HepG2 (cell line): ENCODE measurements around the gene PRSS12. TPM values are rescaled to one million over a fixed set of nuclear protein-coding genes. Genes with fewer than 3 reads are reported as not detected.
A peak's percentile ranks its signal among the peaks of the same experiment; 100 is the strongest.

Source experiments
- CENPX ChIP-seq: sonication (generic); formaldehyde crosslinking; IDR thresholded peaks from 2 replicates; pipeline ENCODE4 v1.9.0; 2021; ENCODE audit warnings: mild to moderate bottlenecking, missing genetic modification reagents, moderate library complexity
- HDAC6 ChIP-seq: fragments of 200-600 bp; sonication (generic); IDR thresholded peaks from 2 replicates; pipeline ENCODE4 v1.7.0; 2017; ENCODE audit warnings: mild to moderate bottlenecking, antibody characterized with exemption, low read length, low read depth
- KDM4B ChIP-seq: sonication (generic); formaldehyde crosslinking; IDR thresholded peaks from 2 replicates; pipeline ENCODE4 v1.4.0; 2020; ENCODE audit warnings: missing genetic modification reagents
- LCORL ChIP-seq, 2 experiments: fragments of 450-650 bp in 1 of 2; sonication (generic) in 1 of 2; formaldehyde crosslinking in 1 of 2; IDR thresholded peaks; 2 replicates each; pipeline versions ENCODE4 v1.5.0 to v1.6.1; 2017 to 2020; ENCODE audit warnings: antibody characterized with exemption in 1 of 2, missing genetic modification reagents in 1 of 2
- MZF1 ChIP-seq: sonication (generic); formaldehyde crosslinking; IDR thresholded peaks from 2 replicates; pipeline ENCODE4 v1.8.1; 2023; ENCODE audit warnings: mild to moderate bottlenecking, missing genetic modification reagents, borderline replicate concordance
- NR2F2 ChIP-seq: IDR thresholded peaks from 2 replicates; pipeline ENCODE4 v1.6.1; 2012; ENCODE audit warnings: low read depth, inconsistent platforms, borderline replicate concordance
- NR2F6 ChIP-seq, 2 experiments: IDR thresholded peaks; 2 replicates each; pipeline ENCODE4 v1.6.1; 2016; ENCODE audit warnings: antibody characterized with exemption in 1 of 2, mild to moderate bottlenecking in 1 of 2
- NR3C1 ChIP-seq: sonication (generic); formaldehyde crosslinking; IDR thresholded peaks from 2 replicates; pipeline ENCODE4 v1.4.0; 2020; ENCODE audit warnings: missing genetic modification reagents
- PAF1 ChIP-seq: IDR thresholded peaks from 2 replicates; pipeline ENCODE4 v1.6.1; 2016; ENCODE audit warnings: missing genetic modification reagents, missing compliant biosample characterization
- PCBP1 ChIP-seq: fragments of 200-400 bp; formaldehyde crosslinking; IDR thresholded peaks from 2 replicates; pipeline ENCODE4 v1.6.1; 2017; ENCODE audit warnings: mild to moderate bottlenecking, low read depth, low read length, borderline replicate concordance
- REL ChIP-seq: sonication (generic); formaldehyde crosslinking; conservative IDR thresholded peaks from 2 replicates; pipeline ENCODE4 v1.8.0; 2022; ENCODE audit warnings: mild to moderate bottlenecking, missing genetic modification reagents, moderate library complexity
- SRF ChIP-seq: IDR thresholded peaks from 2 replicates; pipeline ENCODE4 v1.6.1; 2011; ENCODE audit warnings: mild to moderate bottlenecking, low read depth, low read length, moderate library complexity
- TSC22D2 ChIP-seq: sonication (generic); formaldehyde crosslinking; IDR thresholded peaks from 2 replicates; pipeline ENCODE4 v1.5.1; 2020; ENCODE audit warnings: missing genetic modification reagents, mild to moderate bottlenecking, borderline replicate concordance
- ZIK1 ChIP-seq: sonication (generic); formaldehyde crosslinking; IDR thresholded peaks from 2 replicates; pipeline ENCODE4 v1.5.0; 2020; ENCODE audit warnings: mild to moderate bottlenecking, low read depth, missing genetic modification reagents, borderline replicate concordance
- ZNF235 ChIP-seq: sonication (generic); formaldehyde crosslinking; IDR thresholded peaks from 2 replicates; pipeline ENCODE4 v1.8.1; 2023; ENCODE audit warnings: mild to moderate bottlenecking, missing genetic modification reagents, borderline replicate concordance
- ZNF549 ChIP-seq: sonication (generic); formaldehyde crosslinking; IDR thresholded peaks from 2 replicates; pipeline ENCODE4 v1.5.0; 2020; ENCODE audit warnings: missing genetic modification reagents
- ZNF567 ChIP-seq: sonication (generic); formaldehyde crosslinking; IDR thresholded peaks from 2 replicates; pipeline ENCODE4 v1.8.1; 2023; ENCODE audit warnings: mild to moderate bottlenecking, missing genetic modification reagents, borderline replicate concordance
- ZNF816 ChIP-seq: sonication (generic); formaldehyde crosslinking; IDR thresholded peaks from 2 replicates; pipeline ENCODE4 v1.8.0; 2022; ENCODE audit warnings: missing genetic modification reagents, mild to moderate bottlenecking, borderline replicate concordance
- polyA plus RNA-seq, 8 experiments: library from polyadenylated mRNA; depleted of rRNA in 3 of 8; stranded (reverse) in 7 of 8; unstranded in 1 of 8; fragments of >200 nt; fragmentation: Illumina TruSeq in 4 of 8; extraction: Trizol in 4 of 8; gene quantifications; 2 replicates each; pipeline versions ENCODE4 v1.2.1 to v1.2.3, GENCODE V29; 2011 to 2016; ENCODE audit warnings: low read depth in 4 of 8, missing spikeins in 1 of 8, mixed read lengths in 1 of 8; ENCODE audit not compliant: insufficient read depth in 1 of 8
- total RNA-seq, 5 experiments: library from RNA; depleted of rRNA; stranded (reverse); fragments of >200 nt; fragmentation: Illumina TruSeq; extraction: Trizol; gene quantifications; 2 replicates each; pipeline ENCODE4 v1.2.3, GENCODE V29; 2016; ENCODE audit warnings: low read depth in 1 of 5
- TF ChIP-seq, protein P1 (sequence below): sonication (generic); formaldehyde crosslinking; IDR thresholded peaks from 2 replicates; pipeline ENCODE4 v1.5.1; 2020; ENCODE audit warnings: missing genetic modification reagents, mild to moderate bottlenecking, borderline replicate concordance
- TF ChIP-seq, protein P2 (sequence below): IDR thresholded peaks from 2 replicates; pipeline ENCODE4 v1.6.1; 2016; ENCODE audit warnings: low read depth, missing genetic modification reagents, missing compliant biosample characterization
- TF ChIP-seq, protein P3 (sequence below): sonication (generic); formaldehyde crosslinking; IDR thresholded peaks from 2 replicates; pipeline ENCODE4 v1.8.0; 2022; ENCODE audit warnings: missing genetic modification reagents, low read depth, mild to moderate bottlenecking, borderline replicate concordance

Gene PRSS12
- total and polyA plus RNA-seq, 2 of the 13 experiments (the other 11 are each of a cell fraction or from before 2014, with no cell fraction given), result 0.02 TPM; not detected in 1

DNA sequence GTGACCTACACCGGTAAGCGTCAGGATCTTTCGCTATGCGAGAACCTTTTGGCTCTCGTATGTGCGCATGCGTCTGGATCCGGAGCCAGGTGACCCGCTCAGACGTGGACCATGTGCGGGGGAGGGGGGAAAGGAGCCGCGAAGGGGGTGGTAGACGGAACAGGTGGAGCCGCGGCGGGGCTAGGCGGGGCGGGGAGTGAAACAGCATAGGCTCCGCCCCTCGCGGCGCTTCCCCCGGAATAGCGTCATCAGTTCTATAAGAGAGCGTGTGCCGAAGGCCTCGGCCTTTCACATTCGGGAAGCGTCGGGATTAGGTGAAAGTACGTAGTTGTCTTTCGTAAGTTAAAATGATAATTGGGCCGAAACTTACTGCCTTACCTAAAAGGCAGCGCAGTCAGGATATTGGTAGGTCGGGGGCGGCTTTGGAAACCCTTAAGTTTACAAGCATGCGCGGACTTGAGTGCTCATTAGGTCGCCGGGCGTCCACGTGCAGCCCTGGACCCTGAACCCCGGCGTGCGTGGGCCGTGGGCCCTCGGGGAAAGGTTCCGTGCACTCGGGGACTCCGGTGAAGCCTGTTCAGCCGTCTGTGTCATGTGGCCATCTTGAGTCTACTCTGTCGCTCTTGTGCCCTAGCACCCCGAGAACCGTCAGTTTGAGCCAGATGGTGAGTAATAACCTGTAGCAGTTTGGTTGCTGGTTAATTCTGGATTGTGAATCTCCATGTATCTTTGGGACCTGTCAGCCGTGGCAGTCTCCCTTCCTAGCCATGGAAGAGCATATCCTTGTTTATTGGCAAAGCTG is 74.1 kb downstream of the PRSS12 start (continued):
- TF ChIP-seq ZNF549 (CRISPR knock-in tag) (no peak), PAF1 (no peak; the same call in 1 of the 2 replicates), KDM4B (CRISPR knock-in tag) (peak; percentile 89), PCBP1 (no peak), NR3C1 (no peak), REL (CRISPR knock-in tag) (0 out of 2 replicates have a peak, but pooled peaks have one; percentile 68), NR2F2 (no peak; the same call in 1 of the 2 replicates), SRF (no peak), ZNF567 (CRISPR knock-in tag) (0 out of 2 replicates have a peak, but pooled peaks have one; percentile 86), ZNF235 (CRISPR knock-in tag) (peak; percentile 65), TSC22D2 (CRISPR knock-in tag) (peak; percentile 74; the same call in 1 of the 2 replicates), MZF1 (CRISPR knock-in tag) (0 out of 2 replicates have a peak, but pooled peaks have one; percentile 8), NR2F6 (IDR thresholded peaks at IDR 0.05) (peak; percentile 31; the same call in 1 of the 2 replicates), NR2F6 (CRISPR knock-in tag; IDR thresholded peaks at IDR 0.05) (peak; percentile 47), ZNF816 (CRISPR knock-in tag) (no peak), LCORL (IDR thresholded peaks at IDR 0.05) (no peak), LCORL (CRISPR knock-in tag; IDR thresholded peaks at IDR 0.05) (no peak; the same call in 1 of the 2 replicates), HDAC6 (peak; percentile 76; the same call in 1 of the 2 replicates), ZIK1 (CRISPR knock-in tag) (no peak), CENPX (CRISPR knock-in tag) (no peak)
- TF ChIP-seq, protein P1, sequence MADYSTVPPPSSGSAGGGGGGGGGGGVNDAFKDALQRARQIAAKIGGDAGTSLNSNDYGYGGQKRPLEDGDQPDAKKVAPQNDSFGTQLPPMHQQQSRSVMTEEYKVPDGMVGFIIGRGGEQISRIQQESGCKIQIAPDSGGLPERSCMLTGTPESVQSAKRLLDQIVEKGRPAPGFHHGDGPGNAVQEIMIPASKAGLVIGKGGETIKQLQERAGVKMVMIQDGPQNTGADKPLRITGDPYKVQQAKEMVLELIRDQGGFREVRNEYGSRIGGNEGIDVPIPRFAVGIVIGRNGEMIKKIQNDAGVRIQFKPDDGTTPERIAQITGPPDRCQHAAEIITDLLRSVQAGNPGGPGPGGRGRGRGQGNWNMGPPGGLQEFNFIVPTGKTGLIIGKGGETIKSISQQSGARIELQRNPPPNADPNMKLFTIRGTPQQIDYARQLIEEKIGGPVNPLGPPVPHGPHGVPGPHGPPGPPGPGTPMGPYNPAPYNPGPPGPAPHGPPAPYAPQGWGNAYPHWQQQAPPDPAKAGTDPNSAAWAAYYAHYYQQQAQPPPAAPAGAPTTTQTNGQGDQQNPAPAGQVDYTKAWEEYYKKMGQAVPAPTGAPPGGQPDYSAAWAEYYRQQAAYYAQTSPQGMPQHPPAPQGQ (CRISPR knock-in tag), result no peak
- TF ChIP-seq, protein P2, sequence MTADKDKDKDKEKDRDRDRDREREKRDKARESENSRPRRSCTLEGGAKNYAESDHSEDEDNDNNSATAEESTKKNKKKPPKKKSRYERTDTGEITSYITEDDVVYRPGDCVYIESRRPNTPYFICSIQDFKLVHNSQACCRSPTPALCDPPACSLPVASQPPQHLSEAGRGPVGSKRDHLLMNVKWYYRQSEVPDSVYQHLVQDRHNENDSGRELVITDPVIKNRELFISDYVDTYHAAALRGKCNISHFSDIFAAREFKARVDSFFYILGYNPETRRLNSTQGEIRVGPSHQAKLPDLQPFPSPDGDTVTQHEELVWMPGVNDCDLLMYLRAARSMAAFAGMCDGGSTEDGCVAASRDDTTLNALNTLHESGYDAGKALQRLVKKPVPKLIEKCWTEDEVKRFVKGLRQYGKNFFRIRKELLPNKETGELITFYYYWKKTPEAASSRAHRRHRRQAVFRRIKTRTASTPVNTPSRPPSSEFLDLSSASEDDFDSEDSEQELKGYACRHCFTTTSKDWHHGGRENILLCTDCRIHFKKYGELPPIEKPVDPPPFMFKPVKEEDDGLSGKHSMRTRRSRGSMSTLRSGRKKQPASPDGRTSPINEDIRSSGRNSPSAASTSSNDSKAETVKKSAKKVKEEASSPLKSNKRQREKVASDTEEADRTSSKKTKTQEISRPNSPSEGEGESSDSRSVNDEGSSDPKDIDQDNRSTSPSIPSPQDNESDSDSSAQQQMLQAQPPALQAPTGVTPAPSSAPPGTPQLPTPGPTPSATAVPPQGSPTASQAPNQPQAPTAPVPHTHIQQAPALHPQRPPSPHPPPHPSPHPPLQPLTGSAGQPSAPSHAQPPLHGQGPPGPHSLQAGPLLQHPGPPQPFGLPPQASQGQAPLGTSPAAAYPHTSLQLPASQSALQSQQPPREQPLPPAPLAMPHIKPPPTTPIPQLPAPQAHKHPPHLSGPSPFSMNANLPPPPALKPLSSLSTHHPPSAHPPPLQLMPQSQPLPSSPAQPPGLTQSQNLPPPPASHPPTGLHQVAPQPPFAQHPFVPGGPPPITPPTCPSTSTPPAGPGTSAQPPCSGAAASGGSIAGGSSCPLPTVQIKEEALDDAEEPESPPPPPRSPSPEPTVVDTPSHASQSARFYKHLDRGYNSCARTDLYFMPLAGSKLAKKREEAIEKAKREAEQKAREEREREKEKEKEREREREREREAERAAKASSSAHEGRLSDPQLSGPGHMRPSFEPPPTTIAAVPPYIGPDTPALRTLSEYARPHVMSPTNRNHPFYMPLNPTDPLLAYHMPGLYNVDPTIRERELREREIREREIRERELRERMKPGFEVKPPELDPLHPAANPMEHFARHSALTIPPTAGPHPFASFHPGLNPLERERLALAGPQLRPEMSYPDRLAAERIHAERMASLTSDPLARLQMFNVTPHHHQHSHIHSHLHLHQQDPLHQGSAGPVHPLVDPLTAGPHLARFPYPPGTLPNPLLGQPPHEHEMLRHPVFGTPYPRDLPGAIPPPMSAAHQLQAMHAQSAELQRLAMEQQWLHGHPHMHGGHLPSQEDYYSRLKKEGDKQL, result 0 out of 2 replicates have a peak, but pooled peaks have one; percentile 48
- TF ChIP-seq, protein P3, sequence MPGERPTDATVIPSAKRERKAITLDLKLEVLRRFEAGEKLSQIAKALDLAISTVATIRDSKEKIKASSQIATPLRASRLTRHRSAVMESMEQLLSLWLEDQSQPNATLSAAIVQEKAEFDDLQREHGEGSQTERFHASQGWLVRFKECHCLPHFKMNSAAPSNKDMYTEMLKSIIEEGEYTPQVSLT (CRISPR knock-in tag), result no peak
